Neural progenitor cell (in vitro differentiated cells): ENCODE results near the gene TANC1.

ENCODE experiments used
- EZH2phosphoT487 ChIP-seq: fragments of 200-600 bp; sonication (generic); IDR thresholded peaks from 2 replicates; pipeline ENCODE4 v1.6.1; 2017; ENCODE audit warnings: antibody characterized with exemption
- TF ChIP-seq, protein P1 (sequence below): fragments of 200-600 bp; sonication (generic); IDR thresholded peaks from 2 replicates; pipeline ENCODE4 v1.5.1; 2017; ENCODE audit warnings: antibody characterized with exemption, mild to moderate bottlenecking

DNA sequence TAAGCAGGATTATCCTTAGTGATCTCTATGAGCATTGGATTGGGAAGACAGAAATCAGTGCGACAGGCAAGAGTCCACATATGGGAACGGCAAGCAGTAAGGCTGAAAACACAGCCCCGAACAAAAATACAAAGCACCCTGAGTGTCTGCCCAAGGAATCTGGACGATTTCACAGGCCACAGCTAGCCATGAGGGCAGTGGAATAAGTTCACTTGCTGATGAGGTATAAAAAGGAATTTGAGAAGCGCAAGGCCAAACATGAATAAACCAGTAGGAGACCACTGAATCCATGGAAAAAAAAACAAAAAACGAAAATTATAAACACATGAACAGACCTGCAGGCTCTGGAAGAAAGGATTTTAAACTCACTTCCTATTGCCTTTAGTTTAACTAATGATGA, 293.8 kb downstream of the TANC1 start:
- TF ChIP-seq, protein P1, sequence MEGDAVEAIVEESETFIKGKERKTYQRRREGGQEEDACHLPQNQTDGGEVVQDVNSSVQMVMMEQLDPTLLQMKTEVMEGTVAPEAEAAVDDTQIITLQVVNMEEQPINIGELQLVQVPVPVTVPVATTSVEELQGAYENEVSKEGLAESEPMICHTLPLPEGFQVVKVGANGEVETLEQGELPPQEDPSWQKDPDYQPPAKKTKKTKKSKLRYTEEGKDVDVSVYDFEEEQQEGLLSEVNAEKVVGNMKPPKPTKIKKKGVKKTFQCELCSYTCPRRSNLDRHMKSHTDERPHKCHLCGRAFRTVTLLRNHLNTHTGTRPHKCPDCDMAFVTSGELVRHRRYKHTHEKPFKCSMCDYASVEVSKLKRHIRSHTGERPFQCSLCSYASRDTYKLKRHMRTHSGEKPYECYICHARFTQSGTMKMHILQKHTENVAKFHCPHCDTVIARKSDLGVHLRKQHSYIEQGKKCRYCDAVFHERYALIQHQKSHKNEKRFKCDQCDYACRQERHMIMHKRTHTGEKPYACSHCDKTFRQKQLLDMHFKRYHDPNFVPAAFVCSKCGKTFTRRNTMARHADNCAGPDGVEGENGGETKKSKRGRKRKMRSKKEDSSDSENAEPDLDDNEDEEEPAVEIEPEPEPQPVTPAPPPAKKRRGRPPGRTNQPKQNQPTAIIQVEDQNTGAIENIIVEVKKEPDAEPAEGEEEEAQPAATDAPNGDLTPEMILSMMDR, result no peak
- no peak for TF ChIP-seq EZH2phosphoT487
